Ovary (tissue), 9 donors: Measurements from ENCODE around the gene KATNB1. TPM values are rescaled to one million over a fixed set of nuclear protein-coding genes. Genes with fewer than 3 reads are reported as not detected.

Source experiments
- DNase-seq, 5 donors: peaks; one replicate each; pipeline ENCODE4 v3.0.0-alpha.2; 2019 to 2020
- H3K27ac ChIP-seq, 2 donors: fragments of 200-600 bp; one replicate each; pipeline versions ENCODE4 v1.5.1 to v1.8.0; 2019 to 2022
- H3K27me3 ChIP-seq: fragments of 200-600 bp; one replicate; pipeline ENCODE4 v1.8.0; 2022
- H3K36me3 ChIP-seq: fragments of 200-600 bp; sonication (generic); one replicate; pipeline ENCODE4 v1.5.1; 2019
- H3K4me1 ChIP-seq: one replicate; pipeline ENCODE4 v1.8.1; 2013; ENCODE audit warnings: mild to moderate bottlenecking, moderate library complexity; ENCODE audit not compliant: insufficient read depth
- H3K4me3 ChIP-seq: fragments of 200-600 bp; sonication (generic); one replicate; pipeline ENCODE4 v1.5.1; 2017
- H3K9me3 ChIP-seq, 2 donors: fragments of 200-600 bp in 1 of 2; sonication (generic) in 1 of 2; one replicate each; pipeline versions ENCODE4 v1.5.1 to v1.8.1; 2013 to 2019; ENCODE audit warnings: mild to moderate bottlenecking in 1 of 2, moderate library complexity in 1 of 2
- EP300 ChIP-seq: sonication (generic); formaldehyde crosslinking; IDR thresholded peaks from one replicate; pipeline ENCODE4 v1.6.1; 2017; ENCODE audit warnings: antibody characterized with exemption
- POLR2A ChIP-seq: fragments of 450-650 bp; IDR thresholded peaks from one replicate; pipeline ENCODE4 v1.6.1; 2017; ENCODE audit warnings: antibody characterized with exemption, mild to moderate bottlenecking, moderate library complexity
- WGBS, 3 donors: extraction: QIAGEN DNeasy Blood & Tissue Kit in 1 of 3; methylation state at CpG; one replicate each; pipeline versions ENCODE4 v1.1.5 to v1.1.7; 2013 to 2017; 5-methylcytosine and 5-hydroxymethylcytosine counted together
- intact Hi-C, 4 donors: fragments of 100-400 bp; cut with DNase I; formaldehyde crosslinking; loops; one replicate each; pipeline versions ENCODE4 v1.11.0 to v1.15.1; 2022 to 2023
- polyA plus RNA-seq, 2 donors: library from polyadenylated mRNA; stranded (reverse); fragments of 200-250 nt in 1 of 2; fragments of 350-450 nt in 1 of 2; fragmentation: Illumina TruSeq in 1 of 2; extraction: RNeasy Lipid Tissue Mini Kit (QIAGEN cat#74804) in 1 of 2; gene quantifications; one replicate each; pipeline ENCODE4 v1.2.3, GENCODE V29; 2013 to 2014
- total RNA-seq, 7 donors: library from RNA; depleted of rRNA in 2 of 7; stranded (reverse); fragments of >200 nt in 2 of 7; fragmentation: NEBNext Ultra II Directional in 3 of 7; extraction: Animal tissue kit (Norgen Biotek cat#: 25700) in 3 of 7; gene quantifications; one replicate each; pipeline versions ENCODE4 v1.1.0 to v1.2.4, GENCODE V29; 2016 to 2023
- TF ChIP-seq, protein P1 (sequence below), 3 donors: fragments of 450-650 bp in 2 of 3; fragments of 200-600 bp in 1 of 3; IDR thresholded peaks; one replicate each; pipeline versions ENCODE4 v1.5.1 to v1.8.0; 2016 to 2022; ENCODE audit warnings: antibody characterized with exemption in 3 of 3, mild to moderate bottlenecking in 1 of 3
- donor health status: DM: no; HTN: no; CAD: no; lungs with moderate emphysema.
- donor health status: DM: no; HTN: no; CAD: no.
- donor health status: Bipolar disorder and iron deficiency.
- donor health status: DM: yes; HTN: yes; CAD: no.
- donor health status: DM: no; HTN: no; CAD: no.
- donor health status: DM: yes; HTN: yes; CAD: no.

KATNB1 gene
- total and polyA plus RNA-seq, 9 donors = 3.4 to 20.2 (median 12.5) TPM

GRCh38 chr16:57704011-57704904, 31.3 kb upstream of the KATNB1 start:
- intact Hi-C loops = no loop called here
- Histone ChIP-seq H3K27me3 (no peaks in the 10 kb centered on the region), H3K9me3 (no peaks in the 10 kb centered on the region), H3K27ac (no peak overlapping the region), H3K4me3 (no peak overlapping the region), H3K36me3 (no peaks in the 10 kb centered on the region), H3K4me1 (no peaks in the 10 kb centered on the region)
- DNase-seq = no peak
- WGBS, 3 donors = 63 to 71% (median 64%) methylated on average over 11 of the region's 11 CpGs
- TF ChIP-seq POLR2A (no peak), EP300 (no peak)
- TF ChIP-seq, protein P1, sequence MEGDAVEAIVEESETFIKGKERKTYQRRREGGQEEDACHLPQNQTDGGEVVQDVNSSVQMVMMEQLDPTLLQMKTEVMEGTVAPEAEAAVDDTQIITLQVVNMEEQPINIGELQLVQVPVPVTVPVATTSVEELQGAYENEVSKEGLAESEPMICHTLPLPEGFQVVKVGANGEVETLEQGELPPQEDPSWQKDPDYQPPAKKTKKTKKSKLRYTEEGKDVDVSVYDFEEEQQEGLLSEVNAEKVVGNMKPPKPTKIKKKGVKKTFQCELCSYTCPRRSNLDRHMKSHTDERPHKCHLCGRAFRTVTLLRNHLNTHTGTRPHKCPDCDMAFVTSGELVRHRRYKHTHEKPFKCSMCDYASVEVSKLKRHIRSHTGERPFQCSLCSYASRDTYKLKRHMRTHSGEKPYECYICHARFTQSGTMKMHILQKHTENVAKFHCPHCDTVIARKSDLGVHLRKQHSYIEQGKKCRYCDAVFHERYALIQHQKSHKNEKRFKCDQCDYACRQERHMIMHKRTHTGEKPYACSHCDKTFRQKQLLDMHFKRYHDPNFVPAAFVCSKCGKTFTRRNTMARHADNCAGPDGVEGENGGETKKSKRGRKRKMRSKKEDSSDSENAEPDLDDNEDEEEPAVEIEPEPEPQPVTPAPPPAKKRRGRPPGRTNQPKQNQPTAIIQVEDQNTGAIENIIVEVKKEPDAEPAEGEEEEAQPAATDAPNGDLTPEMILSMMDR (IDR thresholded peaks at IDR 0.05) = no peak

GRCh38 chr16:57704905-57705852, 30.4 kb upstream of the KATNB1 start:
- WGBS, 3 donors = 91 to 97% (median 93%) methylated on average over 4 of the region's 4 CpGs
- no peaks in the 10 kb centered on the region for H3K9me3 ChIP-seq
- intact Hi-C loops = no loop called here
- TF ChIP-seq POLR2A (no peak), EP300 (no peak)
- TF ChIP-seq, protein P1 (IDR thresholded peaks at IDR 0.05) = no peak
- no peaks in the 10 kb centered on the region for H3K4me1 ChIP-seq
- no peaks in the 10 kb centered on the region for H3K36me3 ChIP-seq
- no peak for DNase-seq
- H3K4me3 ChIP-seq = no peak overlapping the region
- H3K27me3 ChIP-seq = no peaks in the 10 kb centered on the region
- no peak overlapping the region for H3K27ac ChIP-seq

GRCh38 chr16:57706717-57707116, 28.9 kb upstream of the KATNB1 start:
- WGBS, 3 donors = 73 to 80% methylated on average over 1 of the region's 1 CpG; no CpG with 5 or more reads in 1 of the 3 donors
- DNase-seq = no peak
- Histone ChIP-seq H3K4me3 (no peak overlapping the region), H3K36me3 (no peaks in the 10 kb centered on the region), H3K4me1 (no peaks in the 10 kb centered on the region), H3K9me3 (no peaks in the 10 kb centered on the region), H3K27me3 (no peaks in the 10 kb centered on the region), H3K27ac (no peak overlapping the region)
- intact Hi-C loops = no loop called here
- TF ChIP-seq POLR2A = no peak
- TF ChIP-seq, protein P1 (IDR thresholded peaks at IDR 0.05) = no peak
- TF ChIP-seq EP300 = no peak

DNA sequence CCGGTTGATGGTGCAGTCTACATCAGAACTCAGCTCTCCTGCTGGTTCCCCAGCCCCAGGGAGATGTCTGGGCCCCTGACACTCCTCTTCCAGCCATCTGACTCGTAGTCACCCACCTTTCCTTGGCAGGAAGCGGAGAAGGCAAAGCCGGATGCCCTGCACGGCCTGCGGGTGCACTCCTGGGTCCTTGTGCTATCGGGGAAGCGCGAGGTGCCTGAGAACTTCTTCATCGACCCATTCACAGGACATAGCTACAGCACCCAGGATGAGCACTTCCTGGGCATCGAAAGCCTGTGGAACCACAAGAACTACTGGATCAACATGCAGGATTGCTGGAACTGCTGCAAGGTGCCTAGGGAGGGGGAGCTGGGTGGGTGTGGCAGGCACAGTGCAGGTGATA, 28.2 kb upstream of the KATNB1 start:
- DNase-seq = no peak
- no peak overlapping the region for H3K4me3 ChIP-seq
- intact Hi-C loops = no loop called here
- no peaks in the 10 kb centered on the region for H3K36me3 ChIP-seq
- no peaks in the 10 kb centered on the region for H3K27me3 ChIP-seq
- WGBS, 3 donors = 86 to 93% (median 87%) methylated on average over 11 of the region's 11 CpGs
- no peak for TF ChIP-seq EP300
- TF ChIP-seq, protein P1 (IDR thresholded peaks at IDR 0.05) = no peak
- TF ChIP-seq POLR2A = no peak
- H3K9me3 ChIP-seq = no peaks in the 10 kb centered on the region
- no peaks in the 10 kb centered on the region for H3K4me1 ChIP-seq
- no peak overlapping the region for H3K27ac ChIP-seq
